K562 (cell line): ENCODE data around the gene SERAC1. TPM values are rescaled to one million over a fixed set of nuclear protein-coding genes. Genes with fewer than 3 reads are reported as not detected.

Source experiments
- ATAC-seq: fragments of 200-7000 bp; cut with Tn5 transposase; 3 replicates; pipeline ENCODE4 v1.9.1; 2020; ENCODE audit warnings: moderate library complexity
- BruUV-seq: library from RNA; stranded (reverse); fragments of 400-500 nt; replicated peaks from 2 replicates; lab custom pipeline; 2021; lab: Mats Ljungman, UMichigan
- CTCF ChIA-PET: fragments of 300-600 bp; formaldehyde crosslinking; extraction: SDS; loops from one replicate; lab custom pipeline; 2021; ENCODE audit warnings: low intra/inter-chr PET ratio; lab: Yijun Ruan, JAX
- POLR2A ChIA-PET: fragments of 300-600, 350-650 bp; sonication (Branson Sonifier 250); formaldehyde crosslinking; extraction: SDS; loops from one replicate; lab custom pipeline; 2021; ENCODE audit warnings: antibody characterized with exemption, inconsistent platforms; lab: Yijun Ruan, JAX
- DNase-seq, 4 experiments: peaks; one replicate each; pipeline versions ENCODE4 v3.0.0 to v3.0.0-alpha.2; 2011 to 2018; ENCODE audit warnings: low spot score in 3 of 4, mixed read lengths in 3 of 4; ENCODE audit errors: extremely low read depth in 1 of 4
- FAIRE-seq: peaks from 2 replicates; lab custom pipeline; 2011; peaks lifted over from hg19 to GRCh38; lab: Jason Lieb, UNC
- H2AFZ ChIP-seq: 2 replicates; pipeline ENCODE4 v1.6.0; 2011; ENCODE audit warnings: low read depth, low read length, control low read depth, inconsistent platforms
- H3K27ac ChIP-seq: fragments of 200-600 bp; 3 replicates; pipeline ENCODE4 v1.8.0; 2011; ENCODE audit warnings: low read depth, mild to moderate bottlenecking, control low read depth, inconsistent platforms, low read length, moderate library complexity, mixed read lengths; ENCODE audit errors: extremely low read depth
- H3K27me3 ChIP-seq, 2 experiments: fragments of 300-600 bp in 1 of 2; 2 replicates in 1 of 2; 3 replicates in 1 of 2; pipeline versions ENCODE4 v1.6.0 to v1.8.0; 2011; ENCODE audit warnings: inconsistent platforms in 2 of 2, low read length in 2 of 2, mild to moderate bottlenecking in 1 of 2, mixed read lengths in 1 of 2, moderate library complexity in 1 of 2; ENCODE audit not compliant: control insufficient read depth in 2 of 2, insufficient read depth in 2 of 2
- H3K36me3 ChIP-seq: fragments of 300-600 bp; 3 replicates; pipeline ENCODE4 v1.8.0; 2011; ENCODE audit warnings: mild to moderate bottlenecking, low read length, inconsistent platforms; ENCODE audit not compliant: control insufficient read depth, insufficient read depth
- H3K4me1 ChIP-seq, 2 experiments: fragments of 200-600 bp in 1 of 2; replicated peaks in 1 of 2; 2 replicates in 1 of 2; 3 replicates in 1 of 2; pipeline versions ENCODE4 v1.5.1 to v1.8.0; 2011; ENCODE audit warnings: inconsistent platforms in 2 of 2, low read length in 2 of 2, mild to moderate bottlenecking in 1 of 2, mixed read lengths in 1 of 2, moderate library complexity in 1 of 2; ENCODE audit not compliant: control insufficient read depth in 2 of 2, insufficient read depth in 2 of 2
- H3K4me2 ChIP-seq: 2 replicates; pipeline ENCODE4 v1.6.1; 2011; ENCODE audit warnings: low read length, control low read depth, inconsistent platforms, mixed read lengths; ENCODE audit not compliant: insufficient read depth
- H3K4me3 ChIP-seq: fragments of 200-600 bp; sonication (generic), shearing (Covaris generic); 2 replicates; pipeline ENCODE4 v1.5.1; 2016; ENCODE audit warnings: control low read depth, inconsistent platforms
- H3K79me2 ChIP-seq: fragments of 200-600 bp; 3 replicates; pipeline ENCODE4 v1.8.0; 2011; ENCODE audit warnings: low read length, inconsistent platforms; ENCODE audit not compliant: control insufficient read depth, insufficient read depth
- H3K9ac ChIP-seq, 2 experiments: 2 replicates each; pipeline versions ENCODE4 v1.6.0 to v1.6.1; 2011; ENCODE audit warnings: low read depth in 2 of 2, low read length in 2 of 2, control low read depth in 1 of 2, inconsistent platforms in 1 of 2, mild to moderate bottlenecking in 1 of 2, mixed read lengths in 1 of 2; ENCODE audit not compliant: insufficient read depth in 1 of 2
- H3K9me1 ChIP-seq: one replicate; pipeline ENCODE4 v1.6.0; 2011; ENCODE audit warnings: inconsistent platforms, mild to moderate bottlenecking, low read length, moderate library complexity; ENCODE audit not compliant: control insufficient read depth, insufficient read depth
- H3K9me3 ChIP-seq: replicated peaks from 2 replicates; pipeline ENCODE4 v1.5.1; 2011; ENCODE audit warnings: low read depth, low read length, inconsistent platforms; ENCODE audit not compliant: control insufficient read depth, insufficient read depth
- H4K20me1 ChIP-seq: replicated peaks from 2 replicates; pipeline ENCODE4 v1.6.1; 2011; ENCODE audit warnings: low read length, inconsistent platforms, mixed read lengths; ENCODE audit not compliant: control insufficient read depth, insufficient read depth
- CHD4 ChIP-seq: fragments of 200-600 bp; sonication (generic); IDR thresholded peaks from 3 replicates; pipeline ENCODE4 v1.6.1; 2012; ENCODE audit warnings: low read depth, mild to moderate bottlenecking, mixed read lengths, low read length, inconsistent platforms; ENCODE audit not compliant: insufficient read depth, insufficient replicate concordance, poor library complexity, severe bottlenecking
- ETS2 ChIP-seq: IDR thresholded peaks from 2 replicates; pipeline ENCODE4 v1.6.1; 2016; ENCODE audit warnings: borderline replicate concordance, missing genetic modification characterization, mild to moderate bottlenecking, moderate library complexity, missing compliant biosample characterization; ENCODE audit not compliant: poor library complexity, severe bottlenecking
- KLF16 ChIP-seq: IDR thresholded peaks from 2 replicates; pipeline ENCODE4 v1.6.1; 2016; ENCODE audit warnings: antibody characterized with exemption
- NFIX ChIP-seq: fragments of 250-450 bp; sonication (Bioruptor Pico); IDR thresholded peaks from 2 replicates; pipeline ENCODE4 v1.4.0; 2020; ENCODE audit warnings: low read depth, mild to moderate bottlenecking, moderate library complexity
- NONO ChIP-seq, 2 experiments: fragments of 200-400 bp in 1 of 2; fragments of 450-650 bp in 1 of 2; formaldehyde crosslinking in 1 of 2; IDR thresholded peaks; 2 replicates each; pipeline ENCODE4 v1.6.1; 2017; ENCODE audit warnings: low read depth in 2 of 2, mild to moderate bottlenecking in 2 of 2, moderate library complexity in 2 of 2, low read length in 1 of 2
- POLR2AphosphoS5 ChIP-seq: IDR thresholded peaks from 2 replicates; pipeline ENCODE4 v1.6.1; 2011; ENCODE audit warnings: mild to moderate bottlenecking, low read depth, low read length, moderate library complexity; ENCODE audit not compliant: control insufficient read depth, insufficient read depth
- SAFB ChIP-seq: fragments of 200-400 bp; formaldehyde crosslinking; IDR thresholded peaks from 2 replicates; pipeline ENCODE4 v1.6.1; 2017; ENCODE audit warnings: low read depth, low read length, borderline replicate concordance
- SMC3 ChIP-seq: conservative IDR thresholded peaks from 2 replicates; pipeline ENCODE4 v1.6.1; 2011; ENCODE audit warnings: low read depth, low read length, improper control_type of control experiment; ENCODE audit not compliant: insufficient read depth
- TAF9B ChIP-seq: fragments of 450-650 bp; IDR thresholded peaks from 2 replicates; pipeline ENCODE4 v1.6.1; 2018; ENCODE audit warnings: mild to moderate bottlenecking; ENCODE audit not compliant: partially characterized antibody
- USF1 ChIP-seq: sonication (generic); formaldehyde crosslinking; IDR thresholded peaks from 2 replicates; pipeline ENCODE4 v1.9.0; 2022; ENCODE audit warnings: mild to moderate bottlenecking, missing genetic modification reagents
- VEZF1 ChIP-seq: fragments of 200-800 bp; sonication (Bioruptor generic); IDR thresholded peaks from 2 replicates; pipeline ENCODE4 v1.6.1; 2017; ENCODE audit warnings: missing genetic modification characterization, missing compliant biosample characterization
- WGBS: fragments of 100-300 bp; shearing (Covaris generic); methylation state at CpG from one replicate; pipeline ENCODE4 v1.1.6; 2016; ENCODE audit warnings: low coverage, mixed read lengths; ENCODE audit not compliant: insufficient coverage; ENCODE audit errors: missing lambda C conversion rate; 5-methylcytosine and 5-hydroxymethylcytosine counted together
- in situ Hi-C: fragments of 300-500 bp; cut with MboI; formaldehyde crosslinking; loops from 4 replicates; pipeline ENCODE4 v1.15.0; 2018; ENCODE audit warnings: inconsistent platforms, mixed read lengths
- intact Hi-C: fragments of 100-400 bp; cut with micrococcal nuclease; formaldehyde crosslinking; loops from 2 replicates; pipeline ENCODE4 v1.14.2; 2022
- polyA plus RNA-seq, 8 experiments: library from polyadenylated mRNA; depleted of rRNA in 4 of 8; stranded (reverse) in 5 of 8; unstranded in 3 of 8; fragments of >200 nt; fragmentation: Nextera tagmentation in 2 of 8; fragmentation: Illumina TruSeq in 1 of 8; extraction: Ambion mirVana in 2 of 8; extraction: Trizol in 1 of 8; gene quantifications; 2 replicates each; pipeline versions ENCODE4 v1.2.1 to v1.2.3, GENCODE V29; 2011 to 2014; ENCODE audit warnings: inconsistent platforms in 1 of 8, missing spikeins in 1 of 8
- total RNA-seq, 7 experiments: library from RNA; depleted of rRNA in 6 of 7; stranded (reverse); fragments of >200 nt in 6 of 7; fragmentation: Illumina TruSeq in 2 of 7; extraction: Trizol in 2 of 7; gene quantifications; 2 replicates each; pipeline versions ENCODE4 v1.2.1 to v1.2.3, GENCODE V29; 2011 to 2021; ENCODE audit warnings: low replicate concordance in 1 of 7
- TF ChIP-seq, protein P1 (sequence below): fragments of 450-650 bp; conservative IDR thresholded peaks from 2 replicates; pipeline ENCODE4 v1.6.1; 2016; ENCODE audit warnings: missing genetic modification characterization, low read depth, mild to moderate bottlenecking, missing compliant biosample characterization, moderate library complexity
- TF ChIP-seq, protein P2 (sequence below): sonication (generic); formaldehyde crosslinking; IDR thresholded peaks from 2 replicates; pipeline ENCODE4 v1.8.1; 2023; ENCODE audit warnings: mild to moderate bottlenecking, missing genetic modification reagents

Gene SERAC1
- total and polyA plus RNA-seq, 9 of the 15 experiments (the other 6 are each of a cell fraction or from before 2014, with no cell fraction given) = 1.8 to 6.2 (median 2.8) TPM

- TF ChIP-seq POLR2AphosphoS5 (no peak), KLF16 (no peak), ETS2 (tag) (no peak)
These were observed 106.2 kb downstream of the SERAC1 start (continued) for GRCh38 chr6:158061709-158062461.

DNA sequence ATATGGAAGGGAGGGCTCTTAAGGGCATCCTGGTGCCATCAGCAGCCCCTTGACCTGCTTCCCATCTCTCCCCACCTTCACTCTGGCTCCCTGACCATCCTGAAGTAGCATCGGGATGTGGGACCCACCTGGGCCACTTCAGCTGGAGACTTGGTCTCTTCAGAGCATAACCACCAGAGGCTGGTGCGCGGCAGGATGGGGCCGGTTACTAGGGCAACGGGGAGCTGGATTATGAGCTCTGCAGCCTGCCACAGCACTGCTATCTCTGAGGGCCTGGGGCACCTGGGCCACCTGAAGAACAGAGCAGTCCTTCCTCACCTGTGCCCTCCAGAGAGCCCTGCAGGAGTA lies 106.7 kb downstream of the SERAC1 start:
- H3K9me3 ChIP-seq = no peaks in the 10 kb centered on the region
- H3K36me3 ChIP-seq = peaks cover 25% of the 10 kb centered on the region; the same call in 2 of the 3 replicates
- H3K4me1 ChIP-seq = peaks cover 0 to 19% of the 10 kb centered on the region in 2 experiments; a peak in 1 of 5 replicates
- 67% methylated on average over 5 of the region's 5 CpGs for WGBS
- H3K27ac ChIP-seq = no peak overlapping the region
- H3K27me3 ChIP-seq = no peaks in the 10 kb centered on the region
- intact Hi-C loops = no loop called here
- H3K9me1 ChIP-seq = no peaks in the 10 kb centered on the region
- ChIA-PET CTCF (no interaction called here), POLR2A (interaction anchor here (0.7 to 1.7 kb wide), 4 partner anchors 12 to 33 kb away, joined by 3 to 5 read pairs (median 4); no protein-coding TSS in a partner anchor)
- H3K4me3 ChIP-seq = no peak overlapping the region
- FAIRE-seq (no peak), DNase-seq (no peak), ATAC-seq (no peak)
- BruUV-seq = no TSS peak
- no peak overlapping the region for H2AFZ ChIP-seq
- H3K9ac ChIP-seq = no peak overlapping the region
- H3K79me2 ChIP-seq = no peaks in the 10 kb centered on the region
- H3K4me2 ChIP-seq = no peak overlapping the region
- in situ Hi-C loops = no loop called here
- H4K20me1 ChIP-seq = 0 out of 2 replicates have a peak, but pooled peaks cover 4% of the 10 kb centered on the region
- no peak for TF ChIP-seq NFIX (CRISPR knock-in tag)
- TF ChIP-seq VEZF1 (CRISPR knock-in tag) = no peak
- TF ChIP-seq, protein P1, sequence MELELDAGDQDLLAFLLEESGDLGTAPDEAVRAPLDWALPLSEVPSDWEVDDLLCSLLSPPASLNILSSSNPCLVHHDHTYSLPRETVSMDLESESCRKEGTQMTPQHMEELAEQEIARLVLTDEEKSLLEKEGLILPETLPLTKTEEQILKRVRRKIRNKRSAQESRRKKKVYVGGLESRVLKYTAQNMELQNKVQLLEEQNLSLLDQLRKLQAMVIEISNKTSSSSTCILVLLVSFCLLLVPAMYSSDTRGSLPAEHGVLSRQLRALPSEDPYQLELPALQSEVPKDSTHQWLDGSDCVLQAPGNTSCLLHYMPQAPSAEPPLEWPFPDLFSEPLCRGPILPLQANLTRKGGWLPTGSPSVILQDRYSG = no peak
- TF ChIP-seq SMC3 = no peak
- no peak for TF ChIP-seq TAF9B
- TF ChIP-seq, protein P2, sequence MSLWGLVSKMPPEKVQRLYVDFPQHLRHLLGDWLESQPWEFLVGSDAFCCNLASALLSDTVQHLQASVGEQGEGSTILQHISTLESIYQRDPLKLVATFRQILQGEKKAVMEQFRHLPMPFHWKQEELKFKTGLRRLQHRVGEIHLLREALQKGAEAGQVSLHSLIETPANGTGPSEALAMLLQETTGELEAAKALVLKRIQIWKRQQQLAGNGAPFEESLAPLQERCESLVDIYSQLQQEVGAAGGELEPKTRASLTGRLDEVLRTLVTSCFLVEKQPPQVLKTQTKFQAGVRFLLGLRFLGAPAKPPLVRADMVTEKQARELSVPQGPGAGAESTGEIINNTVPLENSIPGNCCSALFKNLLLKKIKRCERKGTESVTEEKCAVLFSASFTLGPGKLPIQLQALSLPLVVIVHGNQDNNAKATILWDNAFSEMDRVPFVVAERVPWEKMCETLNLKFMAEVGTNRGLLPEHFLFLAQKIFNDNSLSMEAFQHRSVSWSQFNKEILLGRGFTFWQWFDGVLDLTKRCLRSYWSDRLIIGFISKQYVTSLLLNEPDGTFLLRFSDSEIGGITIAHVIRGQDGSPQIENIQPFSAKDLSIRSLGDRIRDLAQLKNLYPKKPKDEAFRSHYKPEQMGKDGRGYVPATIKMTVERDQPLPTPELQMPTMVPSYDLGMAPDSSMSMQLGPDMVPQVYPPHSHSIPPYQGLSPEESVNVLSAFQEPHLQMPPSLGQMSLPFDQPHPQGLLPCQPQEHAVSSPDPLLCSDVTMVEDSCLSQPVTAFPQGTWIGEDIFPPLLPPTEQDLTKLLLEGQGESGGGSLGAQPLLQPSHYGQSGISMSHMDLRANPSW (CRISPR knock-in tag) = no peak
- TF ChIP-seq NONO (IDR thresholded peaks at IDR 0.05; ENCODE audit: low read depth in 2 of 2, low read length in 1 of 2) = no peak
- no peak for TF ChIP-seq USF1 (CRISPR knock-in tag)
- TF ChIP-seq SAFB = no peak
- TF ChIP-seq CHD4 = no peak
